ENCODE data around the gene HSF5. TPM values are rescaled to one million over a fixed set of nuclear protein-coding genes. Genes with fewer than 3 reads are reported as not detected.

HSF5 gene
- total RNA-seq, 2 donors from 2014 or later: 0.09 to 0.22 TPM

GRCh38 chr17:58535431-58535830 is 47.2 kb upstream of the HSF5 start:
- no peaks in the 10 kb centered on the region for H3K4me1 ChIP-seq (ENCODE audit: control insufficient read depth, insufficient read depth, low read length)
- Mint-ChIP-seq H3K4me3 (no peak overlapping the region), H3K36me3 (ENCODE audit: low read depth) (no peaks in the 10 kb centered on the region), H3K27me3 (ENCODE audit: insufficient read depth) (peaks cover 59% of the 10 kb centered on the region), H3K4me1 (peaks cover 7% of the 10 kb centered on the region), H3K9me3 (no peaks in the 10 kb centered on the region), H3K27ac (no peak overlapping the region)
- H3K4me3 ChIP-seq (ENCODE audit: low read length): no peak overlapping the region
- peaks cover 51% of the 10 kb centered on the region for H3K27me3 ChIP-seq (ENCODE audit: control insufficient read depth, insufficient read depth, low read length, poor library complexity, severe bottlenecking)
- no peaks in the 10 kb centered on the region for H3K36me3 ChIP-seq (ENCODE audit: control insufficient read depth, insufficient read depth, low read length)
- no peaks in the 10 kb centered on the region for H3K9me3 ChIP-seq (ENCODE audit: control insufficient read depth, low read length)
- TF ChIP-seq, protein P1, sequence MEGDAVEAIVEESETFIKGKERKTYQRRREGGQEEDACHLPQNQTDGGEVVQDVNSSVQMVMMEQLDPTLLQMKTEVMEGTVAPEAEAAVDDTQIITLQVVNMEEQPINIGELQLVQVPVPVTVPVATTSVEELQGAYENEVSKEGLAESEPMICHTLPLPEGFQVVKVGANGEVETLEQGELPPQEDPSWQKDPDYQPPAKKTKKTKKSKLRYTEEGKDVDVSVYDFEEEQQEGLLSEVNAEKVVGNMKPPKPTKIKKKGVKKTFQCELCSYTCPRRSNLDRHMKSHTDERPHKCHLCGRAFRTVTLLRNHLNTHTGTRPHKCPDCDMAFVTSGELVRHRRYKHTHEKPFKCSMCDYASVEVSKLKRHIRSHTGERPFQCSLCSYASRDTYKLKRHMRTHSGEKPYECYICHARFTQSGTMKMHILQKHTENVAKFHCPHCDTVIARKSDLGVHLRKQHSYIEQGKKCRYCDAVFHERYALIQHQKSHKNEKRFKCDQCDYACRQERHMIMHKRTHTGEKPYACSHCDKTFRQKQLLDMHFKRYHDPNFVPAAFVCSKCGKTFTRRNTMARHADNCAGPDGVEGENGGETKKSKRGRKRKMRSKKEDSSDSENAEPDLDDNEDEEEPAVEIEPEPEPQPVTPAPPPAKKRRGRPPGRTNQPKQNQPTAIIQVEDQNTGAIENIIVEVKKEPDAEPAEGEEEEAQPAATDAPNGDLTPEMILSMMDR (conservative IDR thresholded peaks at IDR 0.05): no peak
- no peak overlapping the region for H3K9ac ChIP-seq (ENCODE audit: extremely low read depth, low read length, poor library complexity, severe bottlenecking)
- 88% methylated on average over 2 of the region's 2 CpGs for WGBS, 2 experiments (ENCODE audit: insufficient coverage in 1 of 2, insufficient read length in 1 of 2)
- no peak overlapping the region for H3K27ac ChIP-seq (ENCODE audit: low read depth, low read length)
- DNase-seq: no peak

DNA sequence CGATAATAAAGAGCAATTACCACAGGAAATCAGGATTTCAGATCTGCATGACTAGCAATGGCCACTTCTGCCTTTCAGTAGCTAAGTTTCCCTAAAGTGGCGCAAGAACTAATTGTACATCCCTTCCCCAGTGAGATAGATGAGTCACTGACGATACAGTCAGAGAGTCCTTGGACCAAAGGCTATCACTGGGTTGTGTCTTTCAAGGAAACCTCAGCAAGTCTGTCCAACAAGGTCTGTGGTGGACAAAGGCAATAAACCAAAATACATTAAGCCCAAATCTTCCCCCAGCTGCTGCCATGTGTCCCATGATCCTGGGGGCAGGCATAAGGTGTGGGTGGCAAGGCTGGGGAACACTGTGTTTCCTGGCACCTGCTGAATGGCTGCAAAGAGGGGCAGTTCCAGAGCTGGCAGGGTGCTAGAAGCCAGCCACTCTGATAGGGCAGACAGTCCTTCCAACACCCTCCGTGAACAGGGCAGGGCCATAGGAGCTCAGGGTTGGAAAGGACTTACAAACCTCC is 46.8 kb upstream of the HSF5 start:
- H3K4me3 Mint-ChIP-seq: no peak overlapping the region
- WGBS, 2 experiments (ENCODE audit: insufficient coverage in 1 of 2, insufficient read length in 1 of 2): 84 to 91% methylated on average over 4 of the region's 4 CpGs
- Histone ChIP-seq H3K4me3 (ENCODE audit: low read length) (no peak overlapping the region), H3K36me3 (ENCODE audit: control insufficient read depth, insufficient read depth, low read length) (no peaks in the 10 kb centered on the region), H3K27ac (ENCODE audit: low read depth, low read length) (peak overlapping the region; percentile 27), H3K27me3 (ENCODE audit: control insufficient read depth, insufficient read depth, low read length, poor library complexity, severe bottlenecking) (peaks cover 55% of the 10 kb centered on the region), H3K9me3 (ENCODE audit: control insufficient read depth, low read length) (no peaks in the 10 kb centered on the region), H3K4me1 (ENCODE audit: control insufficient read depth, insufficient read depth, low read length) (no peaks in the 10 kb centered on the region), H3K9ac (ENCODE audit: extremely low read depth, low read length, poor library complexity, severe bottlenecking) (no peak overlapping the region)
- H3K27me3 Mint-ChIP-seq (ENCODE audit: insufficient read depth): peaks cover 63% of the 10 kb centered on the region
- H3K36me3 Mint-ChIP-seq (ENCODE audit: low read depth): no peaks in the 10 kb centered on the region
- TF ChIP-seq, protein P1 (conservative IDR thresholded peaks at IDR 0.05): no peak
- DNase-seq: no peak
- no peaks in the 10 kb centered on the region for H3K9me3 Mint-ChIP-seq
- no peak overlapping the region for H3K27ac Mint-ChIP-seq
- H3K4me1 Mint-ChIP-seq: peaks cover 7% of the 10 kb centered on the region

DNA sequence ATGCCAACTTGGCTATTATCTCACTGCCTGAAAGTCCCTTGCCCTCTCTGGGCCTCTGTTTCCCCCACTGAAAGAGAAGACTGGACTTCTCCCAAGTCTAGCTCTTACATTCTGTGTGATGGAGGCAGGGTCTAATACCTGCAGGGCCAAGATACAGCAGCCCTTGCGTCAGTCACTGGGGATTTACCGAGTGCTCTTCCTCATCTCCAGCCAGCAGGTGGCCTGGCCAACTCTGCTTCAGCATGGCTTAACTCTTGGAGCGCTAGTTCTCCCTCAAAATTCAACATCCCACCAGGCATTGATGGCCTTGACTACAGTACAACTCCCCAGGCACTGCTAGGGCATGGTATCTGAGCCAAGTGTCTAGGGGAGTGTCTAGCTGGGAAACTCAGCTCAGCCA is 46.1 kb upstream of the HSF5 start:
- Mint-ChIP-seq H3K27ac (no peak overlapping the region), H3K4me1 (peaks cover 7% of the 10 kb centered on the region), H3K9me3 (no peaks in the 10 kb centered on the region), H3K27me3 (ENCODE audit: insufficient read depth) (peaks cover 68% of the 10 kb centered on the region), H3K4me3 (no peak overlapping the region), H3K36me3 (ENCODE audit: low read depth) (no peaks in the 10 kb centered on the region)
- no peak overlapping the region for H3K27ac ChIP-seq (ENCODE audit: low read depth, low read length)
- DNase-seq: no peak
- H3K36me3 ChIP-seq (ENCODE audit: control insufficient read depth, insufficient read depth, low read length): no peaks in the 10 kb centered on the region
- no peaks in the 10 kb centered on the region for H3K4me1 ChIP-seq (ENCODE audit: control insufficient read depth, insufficient read depth, low read length)
- H3K4me3 ChIP-seq (ENCODE audit: low read length): no peak overlapping the region
- no peak overlapping the region for H3K9ac ChIP-seq (ENCODE audit: extremely low read depth, low read length, poor library complexity, severe bottlenecking)
- H3K27me3 ChIP-seq (ENCODE audit: control insufficient read depth, insufficient read depth, low read length, poor library complexity, severe bottlenecking): peaks cover 55% of the 10 kb centered on the region
- WGBS, 2 experiments (ENCODE audit: insufficient coverage in 1 of 2, insufficient read length in 1 of 2): 75 to 81% methylated on average over 3 of the region's 3 CpGs
- H3K9me3 ChIP-seq (ENCODE audit: control insufficient read depth, low read length): no peaks in the 10 kb centered on the region
- TF ChIP-seq, protein P1 (conservative IDR thresholded peaks at IDR 0.05): peak; percentile 61
